Endometrium (tissue), 2 donors: ENCODE measurements around the gene MESD.

Source experiments
- FAIRE-seq: peaks from 2 replicates; lab custom pipeline; 2012; peaks lifted over from hg19 to GRCh38; lab: Jason Lieb, UNC
- donor health status: control.
- donor health status: control.

Gene MESD

DNA sequence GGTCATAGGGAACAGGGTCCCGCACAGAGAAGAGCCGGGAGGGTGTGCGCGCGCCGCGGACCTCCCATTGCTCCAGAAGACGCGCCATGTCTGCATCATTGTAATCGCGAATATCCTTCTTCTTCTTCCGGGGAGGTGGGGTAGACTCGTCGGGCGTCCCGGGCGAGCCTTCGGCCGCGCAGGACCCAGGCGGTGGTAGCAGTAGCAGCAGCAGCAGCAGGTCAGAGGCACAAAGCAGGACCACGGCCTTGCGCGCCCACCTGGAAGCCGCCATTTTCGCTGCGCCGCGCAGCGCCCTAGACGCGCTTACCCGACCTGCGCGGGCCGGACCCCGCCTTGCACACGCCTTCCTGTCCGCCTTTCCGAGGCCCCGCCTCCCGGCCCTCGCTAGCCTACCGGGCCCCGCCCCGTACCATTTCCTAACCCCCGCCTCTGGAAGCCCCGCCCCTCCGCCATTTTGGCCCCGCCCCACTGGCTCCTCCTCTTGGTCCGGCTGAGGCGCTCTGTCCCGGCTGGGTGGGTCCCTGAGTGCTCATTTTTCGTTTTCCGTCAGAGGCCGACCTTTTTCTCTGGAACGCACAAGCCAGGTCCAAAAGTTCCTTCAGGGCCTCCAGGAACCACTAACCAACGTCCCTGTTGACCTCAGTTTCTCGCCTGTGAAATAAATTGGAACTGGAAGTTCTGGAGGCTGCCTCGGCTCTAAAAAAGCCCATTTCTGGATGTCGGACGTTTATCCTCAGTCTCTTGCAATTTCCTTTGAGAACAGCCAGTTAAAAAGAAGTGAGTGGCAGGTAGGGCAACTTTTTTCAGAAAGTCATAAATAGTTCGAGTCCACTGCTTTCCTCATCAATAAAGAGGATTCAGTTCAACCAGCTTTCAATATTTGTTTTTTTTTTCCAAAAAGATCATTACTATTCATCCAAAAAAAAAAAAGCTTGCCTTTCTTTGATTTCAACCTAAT, at the start of gene MESD:
MESD (minus strand) TSS at position 302 of the 961 bp plus-strand sequence; CDS start at position 274, 28 bp downstream.
- FAIRE-seq = no peak

DNA sequence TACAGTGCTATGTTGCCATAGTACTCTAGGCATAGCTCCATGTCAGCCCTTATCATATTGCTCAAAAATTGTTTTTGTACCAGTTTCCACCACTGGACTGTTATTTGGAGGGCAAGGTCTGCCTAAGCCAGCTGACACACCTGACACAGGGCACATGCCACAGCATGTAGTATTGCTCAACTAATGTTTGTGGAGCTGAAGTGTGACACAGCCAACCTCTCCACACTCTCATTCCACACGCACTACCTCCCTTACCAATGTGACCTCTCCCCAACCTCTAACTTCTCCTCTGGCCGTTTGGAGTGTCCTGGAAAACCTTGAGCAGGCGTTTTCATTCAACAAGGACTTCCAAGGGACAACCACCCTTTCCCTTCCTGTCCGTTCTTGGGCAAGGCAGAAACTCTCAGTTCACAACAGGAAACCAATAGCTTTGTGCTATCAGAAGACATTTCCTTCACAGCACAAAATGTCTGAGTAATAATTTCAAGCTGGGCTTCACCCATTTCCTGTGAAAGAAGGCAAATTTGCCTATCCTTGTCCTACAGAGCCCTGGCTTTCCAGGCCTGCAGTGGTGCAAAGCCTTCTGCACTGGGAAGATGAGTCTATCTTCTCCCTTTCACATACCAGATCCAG, 49.5 kb upstream of the MESD start:
- FAIRE-seq = no peak

DNA sequence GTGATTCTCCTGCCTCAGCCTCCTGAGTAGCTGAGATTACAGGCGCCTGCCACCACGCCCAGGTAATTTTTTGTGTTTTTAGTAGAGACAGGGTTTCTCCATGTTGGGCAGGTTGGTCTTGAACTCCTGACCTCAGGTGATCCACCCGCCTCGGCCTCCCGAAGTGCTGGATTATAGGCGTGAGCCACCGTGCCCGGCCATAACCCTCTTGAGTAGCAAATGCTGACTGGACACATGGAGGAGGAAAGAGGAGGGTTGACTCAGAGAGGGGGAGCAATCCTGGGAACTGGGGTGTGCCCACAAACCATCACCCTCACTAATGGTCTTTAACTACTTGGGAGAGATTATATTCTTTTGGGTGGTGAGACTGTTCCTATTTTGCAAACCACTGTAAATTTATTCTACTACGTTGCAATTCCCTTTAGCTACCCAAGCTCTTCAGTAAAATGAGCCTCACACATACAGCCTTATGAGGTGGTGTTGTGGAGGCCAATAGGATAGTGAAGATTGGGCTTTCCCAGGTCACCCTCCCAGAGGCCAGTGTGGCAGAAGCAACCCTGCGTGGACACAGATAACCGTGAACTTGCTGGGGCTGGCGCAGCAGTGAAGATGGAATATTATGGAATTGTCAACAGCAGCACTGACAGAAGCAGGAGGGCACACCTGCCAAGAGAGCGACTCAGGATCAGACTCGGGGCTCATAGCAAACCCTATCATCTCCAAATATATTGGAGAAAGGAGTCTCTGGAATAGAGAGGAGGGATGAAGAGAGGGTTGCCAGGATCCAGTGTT, 48.5 kb upstream of the MESD start:
- no peak for FAIRE-seq

DNA sequence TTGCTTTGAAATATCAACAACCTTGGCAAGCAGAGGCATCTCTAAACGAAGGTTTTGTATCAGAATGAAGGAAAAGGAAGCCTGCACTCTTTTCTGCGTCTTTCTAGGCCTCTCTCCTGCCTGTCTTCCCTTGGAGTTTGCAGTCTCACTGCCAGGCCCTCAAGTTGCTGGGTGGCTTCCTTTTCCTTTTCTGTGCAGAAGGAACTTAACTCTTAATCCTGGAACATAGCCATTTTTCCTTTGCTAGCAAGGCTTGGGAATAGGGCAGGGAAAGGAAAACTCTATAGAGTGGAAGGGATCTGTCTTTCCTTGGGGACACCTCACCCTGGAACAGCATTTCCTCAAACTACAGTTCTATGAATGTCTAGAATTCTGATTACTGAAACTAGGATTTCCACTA, 43.9 kb upstream of the MESD start:
- no peak for FAIRE-seq

DNA sequence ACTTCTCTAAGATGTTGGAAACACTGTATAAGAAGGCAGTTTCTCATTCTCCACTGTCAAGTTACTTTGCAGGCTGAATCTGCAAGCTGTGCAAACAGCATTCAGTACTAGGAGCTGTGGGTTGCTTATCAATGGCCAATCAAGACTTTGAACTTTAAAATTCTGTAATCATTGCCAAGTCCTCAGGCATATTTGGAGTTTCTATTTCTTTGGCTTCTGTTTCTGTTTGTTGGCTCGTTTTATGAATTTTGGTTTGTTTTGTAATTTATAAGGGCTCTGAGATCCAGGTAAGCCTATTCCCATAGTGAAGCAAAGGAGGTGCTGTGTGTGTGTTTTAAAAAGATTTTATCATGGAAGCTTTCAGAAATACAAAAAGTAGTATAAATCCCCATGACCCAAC, 43.2 kb upstream of the MESD start:
- FAIRE-seq = no peak

DNA sequence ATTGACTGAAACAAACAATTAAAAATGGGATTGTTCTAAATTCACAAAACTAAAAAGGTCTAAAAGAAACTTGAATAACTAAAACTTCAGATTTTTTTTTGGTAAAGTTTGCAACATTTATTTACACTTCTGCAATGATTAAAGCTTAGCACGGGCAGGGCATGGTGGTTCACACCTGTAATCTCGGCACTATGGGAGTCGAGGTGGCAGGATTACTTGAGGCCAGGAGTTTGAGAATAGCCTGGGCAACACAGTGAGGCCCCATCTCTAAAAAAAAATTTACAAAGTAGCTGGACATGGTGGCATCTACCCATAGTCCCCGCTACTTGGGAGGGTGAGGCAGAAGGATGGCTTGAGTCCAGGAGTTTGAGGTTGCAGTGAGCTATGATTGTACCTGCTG, 42.7 kb upstream of the MESD start:
- FAIRE-seq = no peak

DNA sequence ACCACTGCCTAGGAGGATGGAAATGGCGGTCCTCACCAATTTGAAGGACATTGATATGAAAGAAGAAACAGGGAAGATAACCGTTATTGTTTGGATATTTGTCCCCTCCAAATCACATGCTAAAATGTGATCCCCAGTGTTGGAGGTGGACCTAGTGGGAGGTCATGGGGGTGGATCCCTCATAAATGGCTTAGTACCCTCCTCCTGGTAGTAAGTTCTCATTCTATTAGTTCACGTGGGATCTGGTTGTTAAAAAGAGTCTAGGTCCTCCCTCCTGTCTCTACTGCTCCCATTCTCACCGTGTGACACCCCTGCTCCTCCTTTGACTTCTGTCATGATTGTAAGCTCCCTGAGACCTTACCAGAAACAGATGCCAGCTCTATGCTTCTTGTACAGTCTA, 41.6 kb upstream of the MESD start:
- no peak for FAIRE-seq

DNA sequence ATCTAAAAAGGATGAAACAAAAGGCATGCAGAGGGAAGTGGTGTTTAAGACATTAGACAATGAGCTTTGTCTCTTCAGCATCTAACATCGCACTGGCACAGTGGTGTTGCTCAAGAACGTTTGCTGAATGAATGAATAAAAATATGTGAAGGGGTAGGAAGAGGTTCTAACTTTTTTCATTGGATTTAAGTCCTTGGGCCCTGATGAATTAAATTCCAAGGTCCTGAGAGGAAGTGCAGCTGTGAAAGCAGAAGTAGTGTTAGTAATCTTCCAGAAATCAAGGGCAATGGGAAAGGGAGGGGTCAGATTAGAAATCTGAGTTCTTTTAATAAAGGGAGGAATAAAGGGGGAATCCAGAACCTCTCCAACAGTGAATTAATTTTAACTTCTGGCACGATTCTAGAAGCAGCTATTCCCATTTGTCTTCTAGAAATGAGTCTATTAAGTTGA, 40.7 kb upstream of the MESD start:
- no peak for FAIRE-seq

DNA sequence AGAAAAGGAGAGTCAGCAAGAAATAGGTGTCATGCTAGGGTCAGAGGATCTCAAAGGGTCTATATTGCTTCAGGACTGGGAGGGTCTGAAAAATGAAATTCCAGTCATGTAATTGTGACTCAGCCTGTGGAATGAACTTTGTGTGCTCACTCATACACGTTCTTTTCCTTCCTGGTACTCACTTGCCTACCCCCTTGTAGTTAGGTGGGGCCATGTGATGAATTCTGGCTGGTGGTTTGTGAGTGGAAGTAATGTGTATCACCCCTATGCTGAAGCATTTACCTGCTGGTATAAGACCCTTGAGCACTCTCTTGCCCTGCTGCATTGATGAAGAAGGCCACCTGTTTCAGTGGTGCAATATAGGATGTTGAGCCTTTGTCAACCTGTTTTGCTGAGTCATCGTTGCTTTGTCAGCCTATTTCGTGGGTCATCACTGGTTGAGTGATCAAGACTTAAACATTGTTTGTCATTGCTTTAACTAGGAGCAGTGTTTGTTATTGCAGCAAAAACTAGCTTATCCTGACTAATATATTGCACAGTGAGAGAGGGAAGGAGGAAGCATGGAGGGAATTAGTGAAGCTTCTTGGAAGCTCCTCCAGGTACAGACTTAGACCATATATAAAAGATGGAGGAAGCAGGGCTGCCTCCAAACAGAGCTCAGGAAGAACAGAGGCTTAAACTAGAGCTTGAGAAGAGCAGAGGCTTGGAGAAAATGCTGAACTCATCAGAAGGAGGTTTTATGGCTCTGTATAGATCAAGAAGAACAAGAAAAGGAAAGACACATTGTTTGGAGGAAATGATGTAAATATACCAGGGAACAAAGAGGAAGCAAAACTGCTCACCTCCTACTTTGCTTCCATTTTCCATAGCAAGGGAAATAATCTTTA, 40.0 kb upstream of the MESD start:
- no peak for FAIRE-seq

DNA sequence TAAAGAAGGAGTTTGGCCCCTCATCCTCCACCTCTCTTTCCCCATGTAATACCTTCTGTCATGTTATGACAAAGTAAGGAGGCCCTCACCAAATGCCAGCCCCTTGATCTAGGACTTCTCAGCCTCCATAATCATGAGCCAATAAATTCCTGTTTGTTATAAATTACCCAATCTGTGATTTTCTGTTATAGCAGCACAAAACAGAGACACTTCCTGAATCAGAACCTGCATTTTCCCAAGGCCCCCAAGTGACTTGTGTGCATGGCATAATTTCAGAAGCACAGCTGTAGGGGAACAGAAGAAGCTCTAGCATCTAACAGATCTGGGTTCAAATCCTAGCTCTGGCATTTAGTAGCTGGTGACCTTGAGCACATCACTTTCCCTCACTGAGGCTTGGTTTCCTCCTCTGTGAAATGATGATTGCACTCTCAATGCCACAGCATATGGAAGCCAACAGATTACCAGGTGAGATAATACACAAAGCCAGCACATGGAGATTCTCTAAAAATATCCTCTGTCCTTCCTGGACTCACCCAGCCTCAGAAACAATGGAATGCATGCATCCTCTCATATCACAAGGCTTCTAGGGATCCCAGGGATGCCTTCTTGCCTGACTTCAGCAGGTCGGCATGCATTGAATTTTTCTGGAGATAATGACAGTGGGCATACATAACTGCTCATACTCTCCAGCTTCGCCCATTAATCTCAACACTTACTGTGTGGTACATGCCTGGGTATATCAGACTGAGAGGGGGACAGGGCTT, 37.4 kb upstream of the MESD start:
- FAIRE-seq = no peak

DNA sequence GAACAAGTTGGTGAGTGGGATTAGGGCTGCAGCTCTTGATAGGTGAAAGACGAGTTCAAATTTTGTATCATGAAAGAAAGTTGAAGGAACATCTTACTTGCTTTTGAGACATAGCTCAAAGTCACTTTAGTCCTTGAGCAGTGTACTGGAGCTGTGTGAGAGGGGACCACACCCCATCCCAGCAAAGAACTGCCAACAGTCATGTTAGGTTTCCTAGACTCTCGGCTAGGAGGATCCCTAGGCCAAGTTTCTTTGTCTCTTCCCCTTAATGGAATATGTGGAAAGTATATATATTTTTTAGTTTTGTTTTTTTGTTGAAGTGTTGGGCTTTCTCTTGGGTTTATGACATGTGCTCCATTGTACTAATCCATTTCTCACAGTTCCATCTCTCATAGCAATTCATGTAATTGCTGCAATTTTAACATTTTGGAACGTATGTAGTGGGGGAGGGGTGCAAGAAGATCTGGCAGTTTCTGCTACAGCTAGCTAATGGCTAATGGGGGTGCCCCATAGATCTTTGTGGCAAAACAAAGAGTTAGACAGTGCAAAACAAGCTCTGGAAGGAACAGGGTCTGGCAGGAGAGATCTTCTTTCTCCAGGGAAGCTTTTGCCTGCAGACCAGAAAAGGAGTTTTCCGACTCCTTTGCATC, 36.2 kb upstream of the MESD start:
- FAIRE-seq = no peak

DNA sequence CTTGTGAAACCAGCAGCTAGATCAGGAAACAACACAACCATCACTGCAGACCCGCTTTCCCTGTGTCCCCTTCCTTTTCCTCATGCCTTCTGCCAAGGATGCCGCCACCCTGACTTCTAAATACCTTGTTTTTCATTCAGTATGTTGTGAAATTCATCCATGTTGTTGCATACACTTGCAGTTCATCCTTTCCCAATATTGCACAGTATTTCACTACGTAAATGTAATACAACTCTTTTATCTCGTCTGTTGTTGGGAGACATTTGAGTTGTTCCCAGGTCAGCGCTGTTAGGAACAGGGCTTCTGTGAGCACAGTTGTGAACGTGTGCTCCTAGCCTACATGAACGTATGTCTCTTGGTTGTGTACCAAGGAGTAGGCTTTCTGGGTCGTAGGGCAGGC, 35.3 kb upstream of the MESD start:
- FAIRE-seq = no peak

DNA sequence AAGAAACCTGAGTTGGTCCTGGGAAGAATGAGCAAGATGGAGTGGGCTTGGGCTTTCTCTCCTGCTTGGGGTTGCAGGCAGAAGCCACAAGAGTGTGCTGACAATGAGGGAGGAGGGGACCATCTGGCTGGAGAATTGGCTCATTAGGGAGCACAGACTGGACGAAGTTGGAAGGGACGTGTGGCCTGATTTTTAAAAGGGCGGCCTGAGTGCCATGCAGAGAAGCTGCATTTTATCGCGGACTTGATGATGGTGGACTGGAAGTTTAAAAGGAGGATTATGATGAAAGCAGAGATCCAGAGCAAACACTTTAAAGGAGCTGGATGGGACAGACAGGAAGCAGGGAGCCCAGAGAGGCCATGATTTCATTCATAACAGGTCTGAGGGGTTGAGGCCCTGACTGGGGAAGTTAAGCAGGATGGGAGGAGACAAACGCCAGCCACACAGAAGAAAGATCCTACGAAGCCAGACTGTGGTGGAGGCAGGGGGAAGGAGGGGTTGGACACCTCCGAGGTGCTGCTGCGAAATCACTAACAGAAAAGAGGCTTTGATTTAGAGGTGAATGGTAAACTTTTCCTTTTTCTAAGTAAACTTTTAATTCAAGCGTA, 34.8 kb upstream of the MESD start:
- no peak for FAIRE-seq

DNA sequence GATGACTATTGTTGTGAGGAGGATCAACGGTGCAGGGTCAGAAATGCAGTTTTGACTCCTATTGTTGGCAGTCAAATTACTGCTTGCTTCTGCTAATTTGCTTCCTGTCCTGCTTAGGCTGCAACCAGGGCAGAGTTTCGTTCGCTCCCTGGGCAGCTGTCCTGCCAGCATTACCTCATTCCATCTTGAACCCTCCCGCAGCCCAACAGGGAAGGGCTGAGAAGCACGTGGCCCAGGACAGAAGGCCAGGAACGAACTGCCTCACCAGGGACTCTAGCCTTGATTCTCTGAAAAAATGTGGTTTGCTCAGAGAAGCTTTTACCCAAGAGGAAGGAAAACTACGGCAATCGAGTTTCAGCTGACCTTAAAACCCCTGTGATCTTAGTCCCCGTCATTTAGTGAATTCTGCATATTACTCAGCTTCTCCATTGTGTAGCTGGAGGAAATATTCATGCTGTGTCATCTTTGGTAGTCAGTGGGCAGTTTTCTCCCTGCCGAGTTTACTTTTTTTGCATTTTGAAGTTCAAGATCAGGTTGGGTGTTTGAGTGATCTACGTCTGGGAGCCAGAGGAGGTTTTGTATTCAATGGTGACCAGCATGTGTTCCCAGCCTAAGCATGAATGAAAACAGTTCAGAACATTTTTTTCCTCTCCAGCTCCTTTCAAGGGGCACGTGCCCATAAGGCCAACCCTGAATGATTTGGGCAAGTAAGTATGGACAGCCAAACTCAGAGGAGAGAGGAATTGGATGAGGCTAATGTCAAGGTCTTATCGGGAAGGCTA, 34.1 kb upstream of the MESD start:
- no peak for FAIRE-seq

DNA sequence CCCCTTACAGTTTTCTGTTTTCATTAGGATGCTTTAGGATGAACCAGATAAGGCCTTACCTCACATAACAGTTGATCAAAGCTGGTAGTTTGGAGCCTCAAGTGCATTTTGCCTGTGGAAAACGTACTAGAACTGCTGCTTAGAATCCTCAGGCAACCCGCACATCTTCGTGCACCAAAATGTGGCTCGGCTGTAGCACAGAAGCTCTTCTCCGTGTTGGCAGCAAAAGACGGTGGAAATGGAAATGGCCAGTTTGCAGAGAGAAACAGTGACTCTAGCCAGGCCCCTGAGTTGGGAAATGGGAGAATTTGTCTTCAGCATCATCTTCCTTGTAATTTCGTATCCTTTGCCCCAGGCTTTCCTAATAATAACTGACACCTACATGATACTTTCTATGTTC, 31.7 kb upstream of the MESD start:
- FAIRE-seq = no peak

DNA sequence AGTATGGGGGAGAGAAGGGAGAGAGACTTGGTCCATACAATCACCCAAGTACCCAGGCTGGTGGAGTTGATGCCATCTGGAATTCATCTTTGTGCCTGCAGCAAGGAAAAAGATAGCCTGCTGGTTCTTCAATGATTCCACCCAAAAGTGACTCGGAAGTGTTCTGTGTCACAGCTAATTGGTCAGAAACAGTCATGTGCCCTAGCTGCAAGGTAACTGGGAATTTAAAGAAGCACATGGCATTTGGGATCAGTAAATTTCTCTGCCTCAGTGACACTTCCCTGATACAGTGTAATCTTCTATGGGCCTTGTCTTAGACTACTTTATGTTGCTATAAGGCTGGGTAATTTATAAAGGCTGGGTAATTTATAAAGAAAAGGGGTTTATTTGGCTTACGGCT, 28.6 kb upstream of the MESD start:
- no peak for FAIRE-seq

DNA sequence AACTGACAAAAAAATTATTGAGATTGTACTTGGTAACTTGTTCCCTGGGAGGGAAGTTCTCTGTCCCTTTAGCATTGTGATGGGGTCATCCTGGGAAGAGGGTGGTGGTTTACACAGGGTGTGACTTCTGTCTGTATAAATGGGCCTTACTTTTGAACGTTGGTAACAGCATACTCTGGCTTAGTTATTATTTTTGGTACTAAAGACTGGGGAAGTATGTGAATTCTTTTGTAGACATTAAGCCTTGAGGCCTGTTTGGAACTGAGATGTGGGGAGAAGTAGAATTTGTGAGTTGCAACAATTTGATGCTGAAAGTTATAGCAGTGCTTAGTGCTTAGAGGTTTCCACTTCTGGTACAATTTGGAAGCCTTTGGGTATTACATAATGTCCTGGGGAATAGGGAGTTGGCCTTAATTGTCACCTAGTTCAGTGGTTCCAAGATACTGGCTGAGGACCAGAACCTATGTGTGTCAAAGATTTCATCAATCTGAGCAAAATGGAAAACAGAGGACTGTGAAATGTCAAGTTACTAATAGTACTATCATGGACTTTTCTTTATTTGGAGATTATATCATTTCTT, 27.0 kb upstream of the MESD start:
- FAIRE-seq = no peak

DNA sequence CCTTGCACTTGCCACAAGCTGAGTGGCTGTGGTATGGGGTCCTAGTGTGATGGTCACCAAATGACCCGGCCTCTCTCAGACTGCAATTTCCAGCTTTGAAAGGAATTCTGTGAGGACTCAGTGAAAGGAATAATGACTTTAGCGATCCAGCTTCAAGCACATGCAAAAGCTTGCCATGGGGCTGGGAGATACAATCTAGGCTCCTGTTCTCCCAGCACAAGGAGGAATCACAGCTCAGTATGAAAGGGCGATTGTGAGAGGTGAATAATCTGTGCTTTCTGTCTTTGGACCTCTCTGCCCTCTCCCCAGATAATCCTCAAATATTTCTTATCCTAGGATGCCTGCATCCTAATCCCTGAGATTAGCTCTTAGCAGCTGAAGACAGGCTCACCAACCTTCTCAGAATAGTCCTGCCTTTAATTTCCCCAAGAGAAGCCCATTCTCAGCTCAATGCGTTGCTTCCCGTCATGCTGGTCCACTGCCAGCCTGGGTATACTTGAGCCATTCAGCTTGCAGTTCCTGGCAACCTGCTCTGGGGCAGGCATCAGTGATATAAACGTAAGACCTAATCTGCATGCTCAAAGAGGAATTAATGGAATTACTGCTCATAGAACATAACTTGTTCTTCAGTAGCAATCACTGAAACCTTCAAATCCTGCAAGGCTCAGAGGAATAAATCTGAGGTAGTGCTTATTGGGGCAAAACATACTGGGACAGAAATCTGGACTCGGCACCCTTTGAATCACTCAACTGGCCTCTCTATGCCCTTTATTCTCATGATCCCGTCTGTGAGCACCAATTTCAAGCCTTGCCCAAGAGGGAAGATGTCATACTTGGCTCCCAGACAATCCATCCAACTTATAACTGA, 26.2 kb upstream of the MESD start:
- no peak for FAIRE-seq
